Right atrium auricular region (tissue), 2 donors: ENCODE data around the gene TTC7B. TPM values are rescaled to one million over a fixed set of nuclear protein-coding genes. Genes with fewer than 3 reads are reported as not detected.

Experiments
- DNase-seq: peaks from one replicate; pipeline ENCODE4 v3.0.0-alpha.2; 2019; ENCODE audit warnings: low spot score
- H3K27ac ChIP-seq, 2 donors: fragments of 200-600 bp; sonication (generic); 1 replicate in 1 of 2; 2 replicates in 1 of 2; pipeline ENCODE4 v1.5.1; 2016 to 2019
- H3K27me3 ChIP-seq, 2 donors: fragments of 200-600 bp; sonication (generic); one replicate each; pipeline versions ENCODE4 v1.5.1 to v1.6.0; 2017 to 2019
- H3K36me3 ChIP-seq: fragments of 200-600 bp; sonication (generic); one replicate; pipeline ENCODE4 v1.5.1; 2016
- H3K4me1 ChIP-seq, 2 donors: fragments of 200-600 bp; sonication (generic); one replicate each; pipeline versions ENCODE4 v1.5.1 to v1.6.0; 2017 to 2019
- H3K4me3 ChIP-seq, 2 donors: fragments of 200-600 bp; sonication (generic); 1 replicate in 1 of 2; 2 replicates in 1 of 2; pipeline ENCODE4 v1.5.1; 2017 to 2019; ENCODE audit warnings: mild to moderate bottlenecking in 1 of 2, moderate library complexity in 1 of 2
- H3K9me3 ChIP-seq, 2 donors: fragments of 200-600 bp; sonication (generic); one replicate each; pipeline ENCODE4 v1.5.1; 2019
- CTCF ChIP-seq, 2 donors: fragments of 200-600 bp; sonication (generic); IDR thresholded peaks; one replicate each; pipeline ENCODE4 v1.5.1; 2019; ENCODE audit warnings: antibody characterized with exemption in 2 of 2
- total RNA-seq, 2 donors: library from RNA; depleted of rRNA; stranded (reverse); fragments of >200 nt; gene quantifications; one replicate each; pipeline ENCODE4 v1.1.0, GENCODE V29; 2016

Gene TTC7B
- total RNA-seq, 2 donors from 2014 or later = 45.5 to 57.3 TPM

DNA sequence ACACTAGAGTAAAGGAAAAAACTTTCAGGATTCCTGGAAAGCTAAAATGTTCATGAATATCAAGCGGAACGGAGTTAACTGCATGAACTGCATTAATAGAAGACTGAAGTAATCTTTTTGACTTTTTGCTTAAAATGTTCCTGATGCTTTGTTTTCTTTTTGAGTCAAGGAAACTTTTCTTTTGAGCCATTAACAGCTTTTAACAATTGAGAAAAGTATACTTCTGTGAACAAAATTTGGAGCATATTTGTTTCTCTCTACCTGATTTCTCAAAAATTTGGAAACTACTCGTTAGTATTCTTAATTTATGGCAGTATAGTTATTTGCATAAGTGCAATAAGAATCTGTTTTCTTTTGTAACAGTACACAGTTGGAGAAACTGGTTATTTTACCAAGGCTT, 340.9 kb downstream of the TTC7B start:
- Histone ChIP-seq H3K4me1 (no peaks in the 10 kb centered on the region), H3K27ac (no peak overlapping the region), H3K9me3 (peaks cover 0 to 28% of the 10 kb centered on the region in 2 donors), H3K4me3 (no peak overlapping the region), H3K27me3 (no peaks in the 10 kb centered on the region), H3K36me3 (no peaks in the 10 kb centered on the region)
- DNase-seq = no peak
- TF ChIP-seq CTCF (IDR thresholded peaks at IDR 0.05) = no peak

Other genes with a start within 250 kb of the TTC7B start
- 1 to 10 TPM; 5.3 to 9.6 TPM for gene RPS6KA5, start 244.2 kb upstream of the TTC7B start, total RNA-seq